Activated CD8-positive, alpha-beta memory T cell treated with anti-CD3 and anti-CD28 coated beads for 1 hour (primary cell): ENCODE results near the gene RNF175.
"Not testable (repeated sequence)": the region's sequence is repeated elsewhere in the genome, so short reads cannot be mapped to it uniquely, and the experiment has no call there.

ENCODE experiments used
- DNase-seq, 2 donors: peaks; one replicate each; pipeline ENCODE4 v3.0.0-alpha.2; 2020; ENCODE audit warnings: low read depth in 1 of 2; ENCODE audit errors: extremely low read depth in 1 of 2

Gene RNF175

GRCh38 chr4:153684971-153685371 is 74.9 kb downstream of the RNF175 start:
- DNase-seq: no peak

GRCh38 chr4:153684182-153684970 is 75.4 kb downstream of the RNF175 start, which contains the start of gene TLR2:
Gene TLR2 (plus strand): TSS chr4:153684280. CDS start chr4:153702908, 18,628 bp downstream.
- DNase-seq: peak in 1 of 2 donors; percentile 42

GRCh38 chr4:153683763-153684181 is 76.1 kb downstream of the RNF175 start:
- DNase-seq: no peak

- DNase-seq: no peak
Measured at GRCh38 chr4:153679486-153679885, 80.3 kb downstream of the RNF175 start.

GRCh38 chr4:153676984-153677383 is 82.8 kb downstream of the RNF175 start:
- DNase-seq: no peak

- no peak for DNase-seq
Measured at GRCh38 chr4:153676486-153676885, 83.3 kb downstream of the RNF175 start.

GRCh38 chr4:153669838-153670237 is 90.0 kb downstream of the RNF175 start:
- DNase-seq: no peak

GRCh38 chr4:153668647-153669046 is 91.2 kb downstream of the RNF175 start:
- DNase-seq: no peak

GRCh38 chr4:153666505-153666904 is 93.3 kb downstream of the RNF175 start:
- DNase-seq: not testable (repeated sequence)

GRCh38 chr4:153663667-153664066 is 96.2 kb downstream of the RNF175 start:
- DNase-seq: no peak

- no peak for DNase-seq
Measured at GRCh38 chr4:153661908-153662307, 97.9 kb downstream of the RNF175 start.

- no peak for DNase-seq
Measured at GRCh38 chr4:153661215-153661822, 98.5 kb downstream of the RNF175 start.
